ENCODE data around the gene NVL.
"Not testable (repeated sequence)": the region's sequence is repeated elsewhere in the genome, so short reads cannot be mapped to it uniquely, and the experiment has no call there.

The NVL gene

DNA sequence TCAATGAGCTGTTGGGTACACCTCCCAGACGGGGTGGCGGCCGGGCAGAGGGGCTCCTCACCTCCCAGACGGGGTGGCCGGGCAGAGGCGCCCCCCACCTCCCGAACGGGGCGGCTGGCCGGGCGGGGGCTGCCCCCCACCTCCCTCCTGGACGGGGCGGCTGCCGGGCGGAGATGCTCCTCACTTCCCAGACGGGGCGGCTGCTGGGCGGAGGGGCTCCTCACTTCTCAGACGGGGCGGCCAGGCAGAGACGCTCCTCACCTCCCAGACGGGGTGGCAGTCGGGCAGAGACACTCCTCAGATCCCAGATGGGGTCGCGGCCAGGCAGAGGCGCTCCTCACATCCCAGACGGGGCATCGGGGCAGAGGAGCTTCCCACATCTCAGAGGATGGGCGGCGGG, 19.7 kb upstream of the NVL start:
- not testable (repeated sequence) for H3K27me3 Mint-ChIP-seq (ENCODE audit: low read depth); H3K27ac Mint-ChIP-seq; H3K4me3 Mint-ChIP-seq; H3K36me3 Mint-ChIP-seq (ENCODE audit: low read depth)
- Mint-ChIP-seq H3K4me1 (ENCODE audit: low read depth) (peaks cover 14% of the 10 kb centered on the region), H3K9me3 (peaks cover 11% of the 10 kb centered on the region)

DNA sequence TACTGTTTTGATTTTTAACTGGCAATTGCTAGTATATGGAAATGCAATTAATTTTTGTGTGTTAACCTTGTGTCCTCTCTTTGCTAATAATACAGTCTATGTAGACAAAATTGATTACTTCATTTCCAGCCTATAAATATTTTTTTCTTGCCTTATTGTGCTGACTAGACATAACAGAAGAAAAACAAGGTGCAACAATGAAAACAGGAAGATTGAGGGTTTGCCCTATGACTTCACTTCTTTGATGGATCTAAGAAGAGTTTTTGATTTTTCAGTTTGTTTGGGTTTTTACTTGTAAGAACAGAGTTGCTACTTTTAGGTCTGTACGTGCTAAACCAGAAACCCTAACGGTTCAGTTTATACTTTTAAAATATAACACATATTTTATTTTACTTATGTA, 18.2 kb upstream of the NVL start:
- peaks cover 7% of the 10 kb centered on the region for H3K4me1 Mint-ChIP-seq (ENCODE audit: low read depth)
- H3K9me3 Mint-ChIP-seq = peaks cover 27% of the 10 kb centered on the region
- H3K27me3 Mint-ChIP-seq (ENCODE audit: low read depth) = peaks cover 4% of the 10 kb centered on the region
- peak overlapping the region; percentile 3 for H3K27ac Mint-ChIP-seq
- H3K4me3 Mint-ChIP-seq = no peak overlapping the region
- H3K36me3 Mint-ChIP-seq (ENCODE audit: low read depth) = peaks cover 3% of the 10 kb centered on the region

DNA sequence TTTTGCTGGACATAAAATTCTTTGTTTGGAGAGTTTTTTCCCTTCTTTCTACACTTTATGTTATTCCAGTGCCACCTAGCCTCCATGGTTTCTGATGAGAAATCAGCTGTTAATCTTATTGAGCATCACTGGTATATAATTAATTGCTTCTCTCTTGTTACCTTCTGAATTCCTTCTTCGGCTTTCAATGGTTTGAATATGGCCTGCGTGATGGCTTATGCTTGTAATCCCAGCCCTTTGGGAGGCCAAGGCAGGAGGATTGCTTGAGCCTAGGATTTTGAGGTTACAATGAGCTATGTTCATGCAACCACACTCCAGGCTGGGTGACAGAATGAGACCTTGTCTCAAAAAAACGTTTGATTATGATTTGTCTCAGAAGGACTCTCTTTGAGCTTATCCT, 13.7 kb upstream of the NVL start:
- no peak overlapping the region for H3K4me3 Mint-ChIP-seq
- no peak overlapping the region for H3K27ac Mint-ChIP-seq
- H3K4me1 Mint-ChIP-seq (ENCODE audit: low read depth) = peaks cover 12% of the 10 kb centered on the region
- peaks cover 39% of the 10 kb centered on the region for H3K9me3 Mint-ChIP-seq
- H3K27me3 Mint-ChIP-seq (ENCODE audit: low read depth) = peaks cover 4% of the 10 kb centered on the region
- H3K36me3 Mint-ChIP-seq (ENCODE audit: low read depth) = peaks cover 10% of the 10 kb centered on the region

DNA sequence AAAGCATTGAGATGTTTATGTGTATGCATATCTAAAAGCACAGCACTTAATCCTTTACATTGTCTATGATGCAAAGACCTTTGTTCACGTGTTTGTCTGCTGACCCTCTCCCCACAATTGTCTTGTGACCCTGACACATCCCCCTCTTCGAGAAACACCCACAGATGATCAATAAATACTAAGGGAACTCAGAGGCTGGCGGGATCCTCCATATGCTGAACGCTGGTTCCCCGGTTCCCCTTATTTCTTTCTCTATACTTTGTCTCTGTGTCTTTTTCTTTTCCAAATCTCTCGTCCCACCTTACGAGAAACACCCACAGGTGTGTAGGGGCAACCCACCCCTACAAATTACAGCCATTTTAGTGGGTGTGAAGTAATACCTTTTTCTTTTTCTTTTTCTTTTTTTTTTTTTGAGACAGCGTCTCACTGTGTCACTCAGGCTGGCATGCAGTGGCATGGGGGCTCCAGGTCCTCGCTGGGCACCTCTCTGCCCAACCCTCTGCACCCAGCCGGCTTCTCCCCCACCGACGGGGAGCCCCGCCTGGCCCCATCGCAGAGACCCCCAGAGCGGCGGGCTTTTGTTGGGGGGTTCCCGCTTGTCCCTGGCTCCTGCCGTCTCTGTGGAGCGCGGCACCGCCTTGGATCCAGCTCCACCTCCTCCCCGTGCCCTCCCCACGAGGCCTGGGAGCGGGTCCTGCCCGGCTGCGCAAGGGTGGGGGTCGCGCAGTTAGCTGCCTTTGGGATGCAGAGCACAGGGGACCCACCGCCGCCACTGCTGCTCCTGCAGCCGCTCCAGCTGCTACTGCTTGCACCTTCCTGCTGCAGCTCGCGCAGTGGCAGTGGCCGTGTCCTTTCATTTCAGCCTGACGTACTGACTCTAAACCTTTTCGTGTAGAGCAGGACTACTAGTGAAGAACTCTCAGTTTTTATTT, 10.7 kb upstream of the NVL start:
- H3K4me3 Mint-ChIP-seq = peak overlapping the region; percentile 48
- not testable (repeated sequence) for H3K27ac Mint-ChIP-seq; H3K36me3 Mint-ChIP-seq (ENCODE audit: low read depth); H3K27me3 Mint-ChIP-seq (ENCODE audit: low read depth); H3K4me1 Mint-ChIP-seq (ENCODE audit: low read depth)
- peaks cover 32% of the 10 kb centered on the region for H3K9me3 Mint-ChIP-seq

DNA sequence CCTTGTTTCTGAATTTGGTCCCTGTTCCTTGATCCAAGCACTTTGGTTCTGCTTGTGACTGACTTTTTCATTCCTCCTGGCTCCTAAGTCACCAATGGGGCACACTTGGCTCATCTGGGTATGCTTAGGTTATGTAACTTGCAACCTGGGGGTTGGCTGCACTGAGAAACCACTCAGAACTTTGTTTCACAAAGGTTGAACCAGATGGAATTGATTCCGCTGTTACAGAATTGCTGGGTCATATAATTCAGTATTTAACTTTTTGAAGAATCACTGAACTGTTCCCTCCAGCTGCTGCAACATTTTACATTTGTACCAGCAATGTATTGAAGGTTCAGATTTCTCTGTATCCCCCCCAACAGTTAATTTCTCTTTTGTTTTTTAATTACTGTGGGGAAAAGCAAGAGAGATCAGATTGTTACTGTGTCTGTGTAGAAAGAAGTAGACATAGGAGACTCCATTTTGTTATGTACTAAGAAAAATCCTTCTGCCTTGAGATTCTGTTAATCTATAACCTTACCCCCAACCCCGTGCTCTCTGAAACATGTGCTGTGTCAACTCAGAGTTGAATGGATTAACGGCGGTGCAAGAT, 9.6 kb upstream of the NVL start:
- no peak overlapping the region for H3K27ac Mint-ChIP-seq
- H3K27me3 Mint-ChIP-seq (ENCODE audit: low read depth) = no peaks in the 10 kb centered on the region
- peaks cover 10% of the 10 kb centered on the region for H3K36me3 Mint-ChIP-seq (ENCODE audit: low read depth)
- H3K4me1 Mint-ChIP-seq (ENCODE audit: low read depth) = peaks cover 5% of the 10 kb centered on the region
- H3K9me3 Mint-ChIP-seq = peaks cover 26% of the 10 kb centered on the region
- H3K4me3 Mint-ChIP-seq = no peak overlapping the region

DNA sequence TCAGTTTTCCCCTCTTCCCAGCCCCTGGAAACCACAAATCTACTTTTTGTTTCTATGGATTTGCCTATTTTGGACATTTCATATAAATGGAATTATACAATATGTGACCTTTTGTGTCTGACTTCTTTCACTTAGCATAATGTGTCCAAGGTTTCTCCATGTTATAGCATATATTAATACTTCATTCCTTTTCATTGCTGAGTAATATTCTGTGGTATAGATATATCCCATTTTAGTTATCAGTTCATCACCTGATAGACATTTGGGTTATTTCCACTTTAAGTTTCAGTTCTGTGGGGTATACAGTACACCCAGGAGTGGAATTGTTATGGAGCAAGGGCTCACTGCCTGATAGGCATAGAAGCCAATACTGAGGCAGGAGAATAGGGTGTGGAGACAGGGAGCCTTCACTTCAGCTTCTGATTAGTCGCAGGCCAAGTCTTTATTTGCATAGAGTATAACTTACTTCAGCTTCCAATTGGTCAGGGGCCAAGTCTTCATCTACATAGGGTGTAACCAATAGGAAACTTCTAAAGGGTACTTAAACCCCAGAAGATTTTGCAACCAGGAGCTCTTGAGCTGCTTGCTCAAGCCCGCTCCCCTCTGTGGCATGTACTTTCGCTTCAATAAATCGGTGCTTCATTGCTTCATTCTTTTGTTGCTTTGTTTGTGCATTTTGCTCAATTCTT, 8.3 kb upstream of the NVL start:
- peaks cover 16% of the 10 kb centered on the region for H3K4me1 Mint-ChIP-seq (ENCODE audit: low read depth)
- no peak overlapping the region for H3K4me3 Mint-ChIP-seq
- H3K36me3 Mint-ChIP-seq (ENCODE audit: low read depth) = peaks cover 8% of the 10 kb centered on the region
- peaks cover 14% of the 10 kb centered on the region for H3K9me3 Mint-ChIP-seq
- no peaks in the 10 kb centered on the region for H3K27me3 Mint-ChIP-seq (ENCODE audit: low read depth)
- H3K27ac Mint-ChIP-seq = no peak overlapping the region

DNA sequence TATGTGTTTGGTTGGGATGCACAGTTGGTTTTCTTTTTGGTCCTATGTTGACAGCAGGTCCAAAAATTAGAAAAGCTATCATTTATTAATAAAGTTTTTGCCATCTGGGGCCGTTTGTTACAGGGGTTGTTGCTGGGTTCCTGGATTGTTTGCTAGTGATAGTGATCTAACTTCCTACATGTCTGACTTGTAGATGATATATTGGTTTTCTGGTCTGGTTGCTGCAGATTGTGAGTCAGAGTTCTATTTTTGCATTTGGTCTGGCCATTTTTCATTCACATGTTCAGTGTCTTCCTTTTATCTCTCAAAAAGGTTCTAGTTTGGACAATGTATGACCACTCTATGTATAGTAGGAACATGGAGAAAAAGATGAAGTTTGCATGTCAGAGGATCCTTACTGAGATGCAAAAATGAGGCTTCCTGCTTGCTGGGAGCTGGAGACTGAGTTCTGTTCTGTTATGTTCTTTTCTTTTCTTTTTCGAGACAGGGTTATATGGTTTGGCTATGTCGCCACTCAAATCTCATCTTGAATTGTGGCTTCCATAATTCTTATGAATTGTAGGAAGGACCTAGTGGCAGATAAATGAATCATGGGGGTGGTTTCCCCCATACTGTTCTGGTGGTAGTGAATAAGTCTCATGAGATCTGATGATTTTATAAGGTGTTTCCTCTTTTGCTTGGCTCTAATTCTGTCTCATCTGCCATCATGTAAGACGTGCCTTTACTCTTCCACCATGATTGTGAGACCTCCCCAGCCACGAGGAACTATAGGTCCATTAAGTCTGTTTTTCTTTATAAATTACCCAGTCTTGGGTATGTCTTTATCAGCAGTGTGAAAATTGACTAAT, 4.2 kb upstream of the NVL start:
- H3K4me1 Mint-ChIP-seq (ENCODE audit: low read depth) = peaks cover 18% of the 10 kb centered on the region
- H3K36me3 Mint-ChIP-seq (ENCODE audit: low read depth) = no peaks in the 10 kb centered on the region
- H3K4me3 Mint-ChIP-seq = peak overlapping the region; percentile 30
- H3K9me3 Mint-ChIP-seq = no peaks in the 10 kb centered on the region
- no peaks in the 10 kb centered on the region for H3K27me3 Mint-ChIP-seq (ENCODE audit: low read depth)
- peak overlapping the region; percentile 74 for H3K27ac Mint-ChIP-seq

DNA sequence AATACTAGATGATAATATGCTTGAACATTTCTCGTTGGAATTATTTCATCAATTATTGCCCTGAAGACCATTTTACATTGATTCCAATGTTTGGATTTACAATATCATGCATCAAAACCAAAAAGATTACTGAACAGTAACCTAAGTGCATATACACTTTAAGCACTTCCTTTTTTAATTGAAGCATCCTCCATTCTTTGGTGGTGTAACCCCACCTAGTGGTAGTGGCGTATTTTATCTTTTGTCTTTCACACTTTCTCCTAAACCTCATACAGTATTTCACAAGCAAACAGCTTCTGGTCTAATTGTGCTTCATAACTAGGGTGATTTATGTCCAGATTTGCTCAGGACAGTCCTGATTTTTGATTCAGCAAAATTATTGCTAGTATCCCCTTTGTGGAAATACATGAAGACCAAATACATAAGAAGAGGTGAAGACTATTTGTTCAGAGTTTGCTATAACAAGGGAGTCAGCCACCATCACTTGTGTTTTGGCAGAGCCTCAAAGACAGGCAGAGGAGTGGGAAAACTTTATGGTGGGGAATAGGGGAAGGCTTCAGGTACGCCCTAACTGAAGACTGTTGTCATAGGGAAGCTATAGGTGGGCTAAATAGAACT, 3.4 kb upstream of the NVL start:
- Mint-ChIP-seq H3K27ac (peak overlapping the region; percentile 28), H3K27me3 (ENCODE audit: low read depth) (no peaks in the 10 kb centered on the region), H3K4me3 (peak overlapping the region; percentile 29), H3K9me3 (no peaks in the 10 kb centered on the region), H3K36me3 (ENCODE audit: low read depth) (no peaks in the 10 kb centered on the region), H3K4me1 (ENCODE audit: low read depth) (peaks cover 22% of the 10 kb centered on the region)

DNA sequence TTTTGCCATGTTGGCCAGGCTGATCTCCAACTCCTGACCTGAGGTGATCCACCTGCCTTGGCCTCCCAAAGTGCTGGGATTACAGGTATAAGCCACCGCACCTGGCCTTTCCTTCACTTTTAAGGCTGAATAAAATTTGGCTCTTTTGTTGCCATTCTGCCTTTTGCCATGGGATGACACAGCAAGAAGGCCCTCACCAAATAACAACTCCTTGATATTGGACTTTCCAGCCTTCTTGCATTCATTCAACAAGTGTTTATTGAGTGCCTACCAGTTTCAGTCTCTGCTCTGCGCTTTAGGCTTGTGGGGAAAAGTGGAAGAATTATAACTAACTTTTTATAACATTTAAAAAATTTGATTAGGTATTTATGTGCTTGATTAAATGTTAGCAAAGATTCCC, 1.9 kb upstream of the NVL start:
- H3K36me3 Mint-ChIP-seq (ENCODE audit: low read depth) = peaks cover 3% of the 10 kb centered on the region
- H3K27ac Mint-ChIP-seq = no peak overlapping the region
- H3K4me1 Mint-ChIP-seq (ENCODE audit: low read depth) = peaks cover 33% of the 10 kb centered on the region
- no peak overlapping the region for H3K4me3 Mint-ChIP-seq
- no peaks in the 10 kb centered on the region for H3K9me3 Mint-ChIP-seq
- H3K27me3 Mint-ChIP-seq (ENCODE audit: low read depth) = no peaks in the 10 kb centered on the region

DNA sequence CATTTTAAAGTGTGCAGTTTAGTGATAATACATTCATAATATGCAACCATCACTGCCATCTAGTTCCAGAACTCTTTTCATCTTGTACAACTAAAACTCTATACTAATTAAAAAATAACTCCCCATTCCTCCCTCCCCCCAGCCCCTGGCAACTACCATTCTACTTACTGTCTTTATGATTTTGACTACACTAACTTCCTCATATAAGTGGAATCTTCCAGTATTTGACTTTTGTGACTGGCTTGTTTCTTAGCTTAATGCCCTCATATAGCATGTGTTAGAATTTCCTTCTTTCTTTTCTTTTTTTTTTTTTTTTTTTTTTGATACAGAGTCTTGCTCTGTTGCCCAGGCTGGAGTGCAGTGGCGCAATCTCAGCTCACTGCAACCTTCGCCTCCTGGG, 1.4 kb upstream of the NVL start:
- H3K36me3 Mint-ChIP-seq (ENCODE audit: low read depth) = peaks cover 3% of the 10 kb centered on the region
- no peaks in the 10 kb centered on the region for H3K27me3 Mint-ChIP-seq (ENCODE audit: low read depth)
- H3K4me3 Mint-ChIP-seq = peak overlapping the region; percentile 96
- no peaks in the 10 kb centered on the region for H3K9me3 Mint-ChIP-seq
- peaks cover 35% of the 10 kb centered on the region for H3K4me1 Mint-ChIP-seq (ENCODE audit: low read depth)
- no peak overlapping the region for H3K27ac Mint-ChIP-seq

DNA sequence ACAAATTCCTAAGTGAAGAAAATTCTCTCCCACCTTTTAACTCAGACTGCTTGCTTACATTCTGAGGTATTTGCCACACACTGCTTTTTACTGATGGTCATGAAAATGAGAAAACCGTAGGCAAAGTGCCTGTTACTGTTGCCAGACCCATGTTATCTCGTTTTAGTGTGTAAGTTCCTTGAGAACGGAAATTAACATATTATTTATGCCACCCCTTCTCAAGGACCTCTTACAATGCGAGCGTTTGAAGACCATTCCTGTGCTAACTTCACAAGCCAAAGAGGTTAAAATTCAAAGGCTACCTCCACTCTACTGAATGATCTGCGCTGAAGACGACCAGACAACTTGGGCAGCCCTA, 509 bp downstream of the NVL start:
- Mint-ChIP-seq H3K27me3 (ENCODE audit: low read depth) (no peaks in the 10 kb centered on the region), H3K4me1 (ENCODE audit: low read depth) (peaks cover 34% of the 10 kb centered on the region), H3K4me3 (peak overlapping the region; percentile 96)

DNA sequence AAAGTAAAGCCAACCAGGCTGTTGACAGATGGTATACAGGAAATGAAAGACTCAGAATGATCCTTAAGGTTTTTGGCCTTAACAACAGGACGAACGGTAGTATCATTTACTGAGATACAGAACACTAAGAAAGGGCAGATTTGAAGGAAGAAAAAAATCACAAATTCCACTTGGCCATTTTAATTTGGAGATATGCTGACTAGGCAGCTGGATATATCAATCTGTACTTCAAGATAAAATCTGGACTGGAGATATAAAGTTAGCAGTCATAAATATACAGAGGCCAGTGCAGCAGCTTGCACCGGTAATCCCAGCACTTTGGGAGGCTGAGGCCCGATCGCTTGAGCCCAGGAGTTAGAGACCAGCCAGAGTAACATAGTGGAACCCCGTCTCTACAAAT, 1.3 kb downstream of the NVL start:
- no peaks in the 10 kb centered on the region for H3K9me3 Mint-ChIP-seq
- peak overlapping the region; percentile 58 for H3K27ac Mint-ChIP-seq
- H3K4me3 Mint-ChIP-seq = peak overlapping the region; percentile 96
- H3K27me3 Mint-ChIP-seq (ENCODE audit: low read depth) = no peaks in the 10 kb centered on the region
- peaks cover 4% of the 10 kb centered on the region for H3K36me3 Mint-ChIP-seq (ENCODE audit: low read depth)
- peaks cover 27% of the 10 kb centered on the region for H3K4me1 Mint-ChIP-seq (ENCODE audit: low read depth)

More for the DNA sequence above, 509 bp downstream of the NVL start:
- Mint-ChIP-seq H3K27ac (peak overlapping the region; percentile 95), H3K36me3 (ENCODE audit: low read depth) (peaks cover 3% of the 10 kb centered on the region), H3K9me3 (no peaks in the 10 kb centered on the region)

DNA sequence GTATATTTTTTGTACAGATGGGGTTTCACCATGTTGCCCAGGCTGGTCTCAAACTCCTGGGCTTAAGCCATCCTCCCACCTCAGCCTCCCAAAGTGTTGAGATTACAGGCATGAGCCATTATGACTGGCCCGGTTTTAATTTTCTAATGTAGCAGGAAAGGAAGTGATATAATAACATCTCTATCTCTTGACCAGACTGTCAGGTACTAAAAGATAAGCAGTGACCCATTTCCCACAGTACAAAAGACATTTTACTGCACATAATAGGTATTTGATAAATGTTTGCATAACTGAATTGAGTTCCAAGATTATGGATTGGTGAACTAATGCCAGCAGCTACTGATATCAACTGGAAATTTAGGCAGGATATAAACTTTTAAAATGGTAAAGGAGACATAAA, 4.0 kb downstream of the NVL start:
- no peaks in the 10 kb centered on the region for H3K27me3 Mint-ChIP-seq (ENCODE audit: low read depth)
- no peak overlapping the region for H3K27ac Mint-ChIP-seq
- no peak overlapping the region for H3K4me3 Mint-ChIP-seq
- H3K36me3 Mint-ChIP-seq (ENCODE audit: low read depth) = peaks cover 4% of the 10 kb centered on the region
- H3K4me1 Mint-ChIP-seq (ENCODE audit: low read depth) = peaks cover 26% of the 10 kb centered on the region
- H3K9me3 Mint-ChIP-seq = no peaks in the 10 kb centered on the region

DNA sequence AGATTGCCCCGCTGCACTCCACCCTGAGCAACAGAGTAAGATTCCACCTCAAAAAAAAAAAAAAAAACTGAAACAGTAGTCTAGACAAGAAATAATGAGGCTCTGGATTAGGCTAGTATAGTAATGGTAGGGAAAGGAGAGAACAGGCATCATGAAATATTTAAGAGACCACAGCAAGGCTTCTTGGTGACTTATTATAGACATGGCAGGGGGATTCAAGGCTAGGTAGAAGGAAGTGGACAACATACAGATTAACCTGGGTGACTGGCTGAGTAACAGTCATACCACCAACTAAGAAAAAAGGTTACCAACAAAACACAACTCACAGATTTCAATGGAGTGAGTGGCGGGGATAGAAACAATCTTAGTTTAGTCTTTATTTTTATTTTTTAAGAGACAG, 8.3 kb downstream of the NVL start:
- peaks cover 4% of the 10 kb centered on the region for H3K36me3 Mint-ChIP-seq (ENCODE audit: low read depth)
- H3K4me1 Mint-ChIP-seq (ENCODE audit: low read depth) = peaks cover 5% of the 10 kb centered on the region
- H3K27ac Mint-ChIP-seq = no peak overlapping the region
- no peaks in the 10 kb centered on the region for H3K27me3 Mint-ChIP-seq (ENCODE audit: low read depth)
- no peak overlapping the region for H3K4me3 Mint-ChIP-seq
- H3K9me3 Mint-ChIP-seq = no peaks in the 10 kb centered on the region

All from T-helper 1 cell treated with Interleukin-12 subunit alpha and Interleukin-12 subunit beta and Interleukin-4 antibody, amounts not matched to agents 30 μg/mL and 1 μg/mL, for 36 hours (primary cell).